ENCODE data around the gene AK9. TPM values are rescaled to one million over a fixed set of nuclear protein-coding genes. Genes with fewer than 3 reads are reported as not detected.

AK9 gene
- total RNA-seq, 4 donors from 2014 or later = 9.1 to 15.7 (median 13.2) TPM

DNA sequence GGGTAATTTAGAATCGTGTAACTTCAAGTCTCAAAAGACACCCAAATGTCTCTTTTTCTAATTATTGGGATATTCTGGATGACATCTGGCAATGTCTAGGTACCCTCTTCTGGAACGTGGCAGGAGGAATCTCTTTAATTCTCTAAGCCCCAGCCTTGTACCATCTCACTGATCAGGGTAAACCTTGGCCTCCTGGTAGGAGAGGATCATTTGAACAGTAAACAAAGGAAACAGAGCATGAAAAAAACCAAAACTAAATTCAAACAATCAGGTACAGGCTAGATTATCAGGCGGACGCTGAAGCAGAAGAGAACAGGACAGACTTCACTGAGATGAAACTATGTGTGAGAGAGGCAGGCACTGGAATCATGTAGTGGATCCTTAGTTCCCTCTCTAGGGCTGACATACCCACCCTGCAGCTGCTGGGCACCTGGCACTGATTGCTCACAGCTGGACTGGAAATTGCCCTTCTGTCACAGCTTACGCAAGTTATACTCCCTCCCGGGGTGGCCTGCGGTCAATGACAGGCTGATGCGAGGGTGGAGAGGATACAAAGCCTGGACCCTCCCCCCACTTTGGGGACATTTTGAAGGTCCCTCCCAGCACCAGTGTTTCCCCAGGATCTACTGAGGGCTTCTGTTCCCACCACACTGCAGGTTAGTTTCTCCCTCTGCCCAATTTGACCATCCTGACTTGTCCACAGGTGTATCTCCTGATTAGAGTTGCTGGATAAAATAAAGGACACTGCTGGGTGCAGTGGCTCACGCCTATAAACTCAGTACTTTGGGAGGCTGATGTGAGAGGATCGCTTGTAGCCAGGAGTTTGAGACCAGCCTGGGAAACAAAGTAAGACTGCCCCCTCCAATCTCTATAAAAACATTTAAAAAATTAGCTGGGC, 187.4 kb downstream of the AK9 start:
- Histone ChIP-seq H3K9me3 (no peaks in the 10 kb centered on the region), H3K4me3 (no peak overlapping the region), H3K36me3 (no peaks in the 10 kb centered on the region), H3K27ac (no peak overlapping the region), H3K4me1 (no peaks in the 10 kb centered on the region), H3K27me3 (no peaks in the 10 kb centered on the region)
- 81 to 100% methylated on average over 3 to 8 of the region's 10 CpGs for WGBS, 2 donors (ENCODE audit: low coverage in 1 of 2)
- TF ChIP-seq POLR2AphosphoS5 (IDR thresholded peaks at IDR 0.05) (no peak), POLR2A (IDR thresholded peaks at IDR 0.05) (no peak), EP300 (IDR thresholded peaks at IDR 0.05) (no peak)
- TF ChIP-seq, protein P1, sequence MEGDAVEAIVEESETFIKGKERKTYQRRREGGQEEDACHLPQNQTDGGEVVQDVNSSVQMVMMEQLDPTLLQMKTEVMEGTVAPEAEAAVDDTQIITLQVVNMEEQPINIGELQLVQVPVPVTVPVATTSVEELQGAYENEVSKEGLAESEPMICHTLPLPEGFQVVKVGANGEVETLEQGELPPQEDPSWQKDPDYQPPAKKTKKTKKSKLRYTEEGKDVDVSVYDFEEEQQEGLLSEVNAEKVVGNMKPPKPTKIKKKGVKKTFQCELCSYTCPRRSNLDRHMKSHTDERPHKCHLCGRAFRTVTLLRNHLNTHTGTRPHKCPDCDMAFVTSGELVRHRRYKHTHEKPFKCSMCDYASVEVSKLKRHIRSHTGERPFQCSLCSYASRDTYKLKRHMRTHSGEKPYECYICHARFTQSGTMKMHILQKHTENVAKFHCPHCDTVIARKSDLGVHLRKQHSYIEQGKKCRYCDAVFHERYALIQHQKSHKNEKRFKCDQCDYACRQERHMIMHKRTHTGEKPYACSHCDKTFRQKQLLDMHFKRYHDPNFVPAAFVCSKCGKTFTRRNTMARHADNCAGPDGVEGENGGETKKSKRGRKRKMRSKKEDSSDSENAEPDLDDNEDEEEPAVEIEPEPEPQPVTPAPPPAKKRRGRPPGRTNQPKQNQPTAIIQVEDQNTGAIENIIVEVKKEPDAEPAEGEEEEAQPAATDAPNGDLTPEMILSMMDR (IDR thresholded peaks at IDR 0.05) = no peak
- no peak for ATAC-seq

DNA sequence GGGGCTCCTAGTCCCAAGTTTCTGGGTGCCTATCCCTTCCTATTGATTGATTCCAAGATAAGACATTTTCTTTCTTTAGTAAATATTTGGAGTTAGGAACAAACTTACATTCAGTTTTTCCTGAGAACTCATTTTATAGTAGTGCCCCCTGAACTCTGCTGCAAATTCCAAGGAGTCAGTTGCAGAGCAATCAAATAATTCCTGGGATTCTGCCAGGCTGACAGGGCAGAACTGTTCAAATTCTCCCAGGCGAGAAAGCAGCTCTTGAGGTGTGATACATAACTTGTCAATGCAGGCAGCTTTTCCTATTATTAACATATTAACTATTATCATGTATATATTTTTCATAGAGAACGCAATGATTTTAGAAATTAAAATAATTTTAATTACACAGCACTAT, 192.1 kb downstream of the AK9 start:
- WGBS, 2 donors (ENCODE audit: low coverage in 1 of 2) = 76 to 95% methylated on average over 2 of the region's 2 CpGs
- ATAC-seq = no peak

DNA sequence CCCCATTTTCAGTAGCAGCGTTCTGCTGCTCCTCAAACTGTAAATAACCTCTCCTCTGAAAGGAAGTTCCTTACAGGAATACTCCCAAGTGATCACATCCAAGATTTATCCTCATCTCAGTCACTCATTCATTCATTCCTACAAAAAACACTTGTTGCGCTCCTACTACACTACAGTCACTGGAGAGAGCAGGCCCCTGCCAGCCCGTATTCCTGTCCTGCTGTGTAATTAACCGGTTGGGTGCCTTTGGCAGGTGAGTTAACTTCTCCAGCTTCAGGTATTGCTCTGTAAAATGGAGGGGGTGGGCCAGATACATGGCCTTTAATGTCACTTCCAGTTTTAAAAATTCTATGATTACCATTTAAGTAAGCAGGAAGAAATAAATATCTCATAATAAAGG, 192.9 kb downstream of the AK9 start:
- Histone ChIP-seq H3K27ac (no peak overlapping the region), H3K4me1 (no peaks in the 10 kb centered on the region), H3K36me3 (no peaks in the 10 kb centered on the region), H3K4me3 (no peak overlapping the region), H3K9me3 (no peaks in the 10 kb centered on the region), H3K27me3 (no peaks in the 10 kb centered on the region)
- TF ChIP-seq POLR2AphosphoS5 (IDR thresholded peaks at IDR 0.05) (no peak), EP300 (IDR thresholded peaks at IDR 0.05) (no peak), POLR2A (IDR thresholded peaks at IDR 0.05) (no peak)
- TF ChIP-seq, protein P1 (IDR thresholded peaks at IDR 0.05) = no peak
- 67 to 79% methylated on average over 1 to 4 of the region's 4 CpGs for WGBS, 2 donors (ENCODE audit: low coverage in 1 of 2)
- ATAC-seq = no peak

More for the DNA sequence above, 192.1 kb downstream of the AK9 start:
- no peaks in the 10 kb centered on the region for H3K9me3 ChIP-seq
- no peaks in the 10 kb centered on the region for H3K36me3 ChIP-seq
- H3K27ac ChIP-seq = no peak overlapping the region
- H3K4me1 ChIP-seq = no peaks in the 10 kb centered on the region
- TF ChIP-seq EP300 (IDR thresholded peaks at IDR 0.05) (no peak), POLR2A (IDR thresholded peaks at IDR 0.05) (no peak)
- no peaks in the 10 kb centered on the region for H3K27me3 ChIP-seq
- H3K4me3 ChIP-seq = no peak overlapping the region

DNA sequence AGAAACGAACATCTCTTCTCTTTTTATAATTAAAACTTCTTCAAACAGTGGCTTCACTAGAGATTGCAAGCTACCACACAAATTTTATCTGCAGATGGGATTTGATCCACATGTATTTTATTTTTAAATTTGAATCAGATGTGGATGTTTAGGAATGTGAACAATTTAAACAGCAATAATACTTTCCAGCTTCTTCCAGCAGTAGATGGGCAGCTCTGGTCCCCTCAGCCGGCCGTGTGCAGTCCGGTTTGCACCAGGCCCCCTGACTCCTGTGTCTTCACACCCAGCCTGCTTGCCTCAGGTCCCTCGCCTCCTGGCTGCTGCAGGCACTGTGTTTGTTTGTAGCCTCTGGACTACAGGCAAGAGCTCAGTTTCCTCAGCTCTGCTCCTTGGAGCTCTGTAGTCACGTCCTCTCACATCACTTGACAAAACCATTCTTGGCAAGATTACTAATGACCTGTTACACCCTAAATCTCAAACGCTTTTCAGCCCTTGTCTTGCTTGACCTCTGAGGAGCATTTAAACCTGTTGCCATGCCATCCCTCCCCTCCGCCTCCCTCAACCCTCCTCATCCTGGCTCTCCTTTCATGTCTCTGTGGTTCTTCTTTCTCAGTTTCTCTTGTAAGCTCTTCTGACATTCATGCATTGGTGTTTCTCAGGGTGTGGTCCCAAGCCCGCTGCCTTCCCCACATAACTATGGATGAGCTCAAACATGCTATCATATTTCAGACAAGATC, 194.8 kb downstream of the AK9 start:
- Histone ChIP-seq H3K4me3 (no peak overlapping the region), H3K36me3 (no peaks in the 10 kb centered on the region), H3K27ac (no peak overlapping the region), H3K9me3 (no peaks in the 10 kb centered on the region), H3K4me1 (no peaks in the 10 kb centered on the region), H3K27me3 (no peaks in the 10 kb centered on the region)
- TF ChIP-seq EP300 (IDR thresholded peaks at IDR 0.05) (no peak), POLR2AphosphoS5 (IDR thresholded peaks at IDR 0.05) (no peak), POLR2A (IDR thresholded peaks at IDR 0.05) (no peak)
- TF ChIP-seq, protein P1 (IDR thresholded peaks at IDR 0.05) = no peak
- no peak for ATAC-seq
- WGBS, 2 donors (ENCODE audit: low coverage in 1 of 2) = 68 to 80% methylated on average over 8 to 9 of the region's 9 CpGs

DNA sequence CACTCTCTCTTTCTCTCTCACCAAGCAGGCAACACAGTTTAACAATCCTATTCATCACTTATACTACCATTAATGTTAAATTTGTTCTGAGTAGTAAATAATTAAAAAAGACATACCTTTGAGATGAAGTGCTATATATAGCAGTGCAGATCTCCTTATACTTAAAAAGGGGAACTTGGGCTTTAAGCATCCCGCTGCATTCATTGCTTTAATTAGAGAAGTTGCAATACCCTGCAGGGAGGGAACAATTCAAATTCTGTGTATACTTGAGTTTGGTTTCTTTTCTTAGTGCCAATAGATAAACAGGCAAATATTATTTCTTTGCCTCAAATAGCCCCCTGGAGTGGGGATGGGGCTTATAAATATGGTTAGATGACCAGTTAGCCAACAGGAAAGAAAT, 197.1 kb downstream of the AK9 start:
- Histone ChIP-seq H3K27ac (no peak overlapping the region), H3K4me3 (no peak overlapping the region), H3K27me3 (no peaks in the 10 kb centered on the region), H3K4me1 (no peaks in the 10 kb centered on the region), H3K9me3 (no peaks in the 10 kb centered on the region), H3K36me3 (no peaks in the 10 kb centered on the region)
- TF ChIP-seq POLR2A (IDR thresholded peaks at IDR 0.05) (no peak), EP300 (IDR thresholded peaks at IDR 0.05) (no peak), POLR2AphosphoS5 (IDR thresholded peaks at IDR 0.05) (no peak)
- TF ChIP-seq, protein P1 (IDR thresholded peaks at IDR 0.05) = no peak
- no peak for ATAC-seq
- 65 to 100% methylated on average over 1 of the region's 1 CpG for WGBS, 2 donors (ENCODE audit: low coverage in 1 of 2)
